ENCODE results near the gene SZRD1.
A peak's percentile ranks its signal among the peaks of the same experiment; 100 is the strongest.

Gene SZRD1

GRCh38 chr1:16397120-16397519 lies 30.1 kb downstream of the SZRD1 start:
- no peak for DNase-seq

- peak; percentile 77 for DNase-seq
These were observed 31.4 kb downstream of the SZRD1 start for GRCh38 chr1:16398371-16398953.

GRCh38 chr1:16402742-16403141 lies 35.7 kb downstream of the SZRD1 start:
- DNase-seq: no peak

GRCh38 chr1:16405441-16405840 lies 38.4 kb downstream of the SZRD1 start:
- DNase-seq: no peak

- no peak for DNase-seq
These were observed 39.8 kb downstream of the SZRD1 start for GRCh38 chr1:16406868-16407267.

GRCh38 chr1:16409536-16410152 lies 42.6 kb downstream of the SZRD1 start:
- no peak for DNase-seq

- DNase-seq: no peak
These were observed 43.8 kb downstream of the SZRD1 start for GRCh38 chr1:16410803-16411202.

GRCh38 chr1:16413191-16413590 lies 46.1 kb downstream of the SZRD1 start:
- DNase-seq: no peak

GRCh38 chr1:16418823-16419425 lies 51.9 kb downstream of the SZRD1 start:
- peak; percentile 99 for DNase-seq

GRCh38 chr1:16420424-16421118 lies 53.5 kb downstream of the SZRD1 start:
- DNase-seq: no peak

- DNase-seq: no peak
These were observed 54.2 kb downstream of the SZRD1 start for GRCh38 chr1:16421201-16421600.

GRCh38 chr1:16422041-16422440 lies 55.0 kb downstream of the SZRD1 start:
- DNase-seq: no peak

GRCh38 chr1:16425125-16426025 lies 58.3 kb downstream of the SZRD1 start:
- DNase-seq: no peak

- DNase-seq: no peak
These were observed 63.6 kb downstream of the SZRD1 start for GRCh38 chr1:16430606-16431005.

- DNase-seq: no peak
These were observed 66.0 kb downstream of the SZRD1 start for GRCh38 chr1:16433030-16433429.

GRCh38 chr1:16434007-16434406 lies 67.0 kb downstream of the SZRD1 start:
- no peak for DNase-seq

- no peak for DNase-seq
These were observed 67.5 kb downstream of the SZRD1 start for GRCh38 chr1:16434501-16434900.

GRCh38 chr1:16436946-16437474 lies 70.0 kb downstream of the SZRD1 start, which contains the start of gene SPATA21:
TSS of gene SPATA21 (minus strand) at chr1:16437424. CDS start at chr1:16431371, 6,053 bp downstream.
- DNase-seq: no peak

GRCh38 chr1:16438516-16438915 lies 71.5 kb downstream of the SZRD1 start:
- no peak for DNase-seq

- no peak for DNase-seq
These were observed 71.9 kb downstream of the SZRD1 start for GRCh38 chr1:16438924-16439323.

- DNase-seq: no peak
These were observed 73.1 kb downstream of the SZRD1 start for GRCh38 chr1:16440131-16440469.

GRCh38 chr1:16440470-16441281 lies 73.6 kb downstream of the SZRD1 start, which contains the start of gene NECAP2:
TSS of gene NECAP2 (plus strand) at chr1:16440724. CDS start at chr1:16440762, 38 bp downstream.
- DNase-seq: peak; percentile 76
